M059J (cell line): ENCODE measurements around the gene CCNF. TPM values are rescaled to one million over a fixed set of nuclear protein-coding genes. Genes with fewer than 3 reads are reported as not detected.

Experiments used
- DNase-seq: peaks from one replicate; pipeline ENCODE4 v3.0.0-alpha.2; 2012; ENCODE audit warnings: low read depth
- total RNA-seq: library from RNA; depleted of rRNA; stranded (reverse); fragments of >200 nt; shearing (Covaris generic); gene quantifications from 2 replicates; pipeline ENCODE4 v1.2.3, GENCODE V29; 2014

The CCNF gene
- total RNA-seq, 1 experiment from 2014 or later, result 53.2 TPM

DNA sequence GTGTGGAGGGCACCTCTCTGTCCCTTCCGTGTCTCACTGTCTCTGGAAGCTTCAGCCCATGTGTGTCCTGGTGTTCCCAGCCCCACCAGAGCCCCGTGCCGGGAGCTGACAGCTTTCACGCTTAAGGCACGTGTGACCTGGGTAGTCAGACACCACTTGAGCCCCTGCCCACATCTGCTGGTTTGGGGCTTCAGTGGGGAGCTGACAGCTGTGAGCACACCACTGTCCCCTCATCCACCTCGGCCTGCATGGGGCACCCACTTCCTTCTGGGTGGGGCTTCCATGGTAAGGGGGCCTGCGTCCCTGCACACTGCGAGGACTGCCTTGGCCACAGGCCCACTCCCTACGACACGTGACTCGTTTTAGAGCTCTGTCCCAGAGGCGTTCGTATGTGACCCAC is 28.0 kb downstream of the CCNF start:
- no peak for DNase-seq

DNA sequence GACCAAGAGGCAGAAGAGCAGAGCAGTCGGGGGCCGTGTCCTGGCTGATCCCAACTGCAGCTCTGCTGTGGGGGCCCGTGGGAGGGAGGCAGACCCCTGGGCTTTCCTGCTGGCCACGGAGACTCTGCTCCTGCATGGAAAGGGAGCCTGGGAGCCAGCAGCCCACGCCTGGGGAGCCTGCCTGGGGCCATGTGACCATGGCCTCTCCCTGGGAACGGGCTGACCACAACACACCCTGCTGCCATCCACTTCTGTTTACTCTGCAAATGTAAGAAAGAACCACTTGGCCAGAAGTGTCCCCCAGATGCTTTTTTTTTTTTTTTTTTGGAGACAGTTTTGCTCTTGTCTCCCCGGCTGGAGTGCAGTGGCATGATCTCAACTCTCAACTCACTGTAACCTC is 28.7 kb downstream of the CCNF start:
- DNase-seq, result peak; percentile 56

DNA sequence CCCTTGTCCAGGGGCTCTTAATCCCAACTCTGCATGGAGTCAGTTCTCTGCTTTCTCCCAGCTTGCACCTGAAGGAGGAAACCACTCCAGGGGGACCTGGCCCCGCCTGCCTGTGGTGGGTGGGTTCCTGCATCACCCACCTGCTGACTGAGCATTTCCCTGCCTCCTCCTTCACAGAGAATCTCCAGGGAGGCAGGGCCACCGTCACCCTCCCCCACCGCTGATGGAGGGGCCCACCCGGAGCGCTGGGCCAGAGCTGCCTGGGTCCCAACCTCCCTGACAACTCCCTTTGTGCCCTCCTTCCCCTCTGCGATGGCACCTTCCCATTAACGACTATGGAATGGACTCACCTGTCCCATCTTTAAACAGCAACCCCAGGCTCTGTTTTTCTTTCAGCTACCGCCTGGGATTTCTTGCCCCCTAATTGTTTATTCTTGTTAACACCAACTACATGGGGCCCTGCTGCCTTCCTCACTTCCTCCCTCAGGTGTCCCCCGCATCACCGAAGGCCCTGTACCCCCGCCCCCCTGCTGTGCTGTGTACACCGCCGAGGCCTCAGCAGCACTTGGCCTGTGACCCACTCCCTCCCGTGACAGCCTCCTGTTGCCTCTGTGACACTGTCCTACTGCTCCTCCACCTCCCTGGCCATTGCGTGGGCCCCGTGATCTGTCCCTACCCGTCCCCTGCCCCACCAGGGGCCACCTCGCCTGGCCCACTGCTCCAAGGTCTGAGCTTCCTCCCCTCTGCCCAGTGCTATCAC is 29.8 kb downstream of the CCNF start:
- peak; percentile 20 for DNase-seq

DNA sequence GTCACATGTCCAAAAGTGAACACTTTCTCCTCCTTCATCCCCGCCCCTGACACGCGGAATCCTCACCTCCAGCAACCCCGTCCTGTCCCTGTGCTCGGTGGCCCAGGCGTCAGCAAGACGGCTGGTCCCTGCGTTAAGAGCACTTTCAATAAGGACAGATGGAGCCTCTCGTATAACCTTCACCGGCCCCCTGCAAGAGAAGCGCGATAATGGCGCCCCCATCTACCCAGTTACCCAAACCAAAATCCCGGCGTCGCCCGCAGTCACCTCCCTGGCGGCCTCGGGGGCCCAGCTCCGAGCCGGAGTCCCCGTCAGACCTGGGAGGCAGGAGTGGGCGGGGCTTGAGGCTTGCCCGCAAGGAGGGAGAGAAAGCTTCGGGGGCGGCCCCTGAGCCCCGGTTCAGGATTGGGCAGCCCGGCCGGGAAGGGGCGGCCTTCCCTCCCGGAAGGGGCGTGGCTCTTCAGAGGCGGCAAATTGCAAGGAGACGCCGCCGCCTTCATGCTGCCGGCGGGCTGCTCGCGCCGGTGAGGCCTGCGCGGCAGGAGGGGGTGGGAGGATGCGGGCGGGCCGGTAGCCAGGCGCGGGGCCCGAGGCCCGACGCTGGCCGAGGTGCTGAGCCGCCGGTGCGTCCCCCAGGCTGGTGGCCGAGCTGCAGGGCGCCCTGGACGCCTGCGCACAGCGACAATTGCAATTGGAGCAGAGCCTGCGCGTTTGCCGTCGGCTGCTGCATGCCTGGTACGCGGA is 30.6 kb downstream of the CCNF start, which contains the start of gene TEDC2:
TEDC2 (plus strand) TSS at position 463 of the 744 bp plus-strand sequence; CDS start at position 499, 36 bp downstream.
- DNase-seq, result peak; percentile 96

DNA sequence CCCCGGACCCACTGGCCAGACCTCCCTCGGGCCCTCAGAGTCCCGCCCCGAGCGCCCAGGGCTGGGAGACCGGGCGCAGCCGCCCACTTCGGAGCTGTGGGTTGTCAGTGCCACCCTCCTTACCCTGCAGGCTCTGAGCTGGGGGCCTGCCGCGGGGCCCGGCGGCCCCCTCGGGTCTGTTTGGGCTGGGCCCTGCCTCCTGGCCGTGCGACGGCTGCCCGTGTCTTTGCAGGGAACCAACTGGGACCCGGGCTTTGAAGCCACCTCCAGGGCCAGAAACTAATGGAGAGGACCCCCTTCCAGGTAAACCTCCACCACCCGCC is 31.1 kb downstream of the CCNF start:
- no peak for DNase-seq

DNA sequence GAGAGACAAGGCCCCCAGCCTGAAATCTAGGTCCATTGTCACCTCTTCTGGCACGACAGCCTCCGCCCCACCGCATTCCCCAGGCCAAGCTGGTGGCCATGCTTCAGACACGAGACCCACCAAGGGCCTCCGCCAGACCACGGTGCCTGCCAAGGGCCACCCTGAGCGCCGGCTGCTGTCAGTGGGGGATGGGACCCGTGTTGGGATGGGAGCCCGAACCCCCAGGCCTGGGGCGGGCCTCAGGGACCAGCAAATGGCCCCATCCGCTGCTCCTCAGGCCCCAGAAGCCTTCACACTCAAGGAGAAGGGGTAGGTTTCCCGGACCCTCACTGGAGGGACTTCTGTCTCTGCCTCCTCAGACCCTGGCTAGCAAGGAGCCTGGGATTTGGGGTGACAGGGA is 31.7 kb downstream of the CCNF start:
- DNase-seq, result no peak

DNA sequence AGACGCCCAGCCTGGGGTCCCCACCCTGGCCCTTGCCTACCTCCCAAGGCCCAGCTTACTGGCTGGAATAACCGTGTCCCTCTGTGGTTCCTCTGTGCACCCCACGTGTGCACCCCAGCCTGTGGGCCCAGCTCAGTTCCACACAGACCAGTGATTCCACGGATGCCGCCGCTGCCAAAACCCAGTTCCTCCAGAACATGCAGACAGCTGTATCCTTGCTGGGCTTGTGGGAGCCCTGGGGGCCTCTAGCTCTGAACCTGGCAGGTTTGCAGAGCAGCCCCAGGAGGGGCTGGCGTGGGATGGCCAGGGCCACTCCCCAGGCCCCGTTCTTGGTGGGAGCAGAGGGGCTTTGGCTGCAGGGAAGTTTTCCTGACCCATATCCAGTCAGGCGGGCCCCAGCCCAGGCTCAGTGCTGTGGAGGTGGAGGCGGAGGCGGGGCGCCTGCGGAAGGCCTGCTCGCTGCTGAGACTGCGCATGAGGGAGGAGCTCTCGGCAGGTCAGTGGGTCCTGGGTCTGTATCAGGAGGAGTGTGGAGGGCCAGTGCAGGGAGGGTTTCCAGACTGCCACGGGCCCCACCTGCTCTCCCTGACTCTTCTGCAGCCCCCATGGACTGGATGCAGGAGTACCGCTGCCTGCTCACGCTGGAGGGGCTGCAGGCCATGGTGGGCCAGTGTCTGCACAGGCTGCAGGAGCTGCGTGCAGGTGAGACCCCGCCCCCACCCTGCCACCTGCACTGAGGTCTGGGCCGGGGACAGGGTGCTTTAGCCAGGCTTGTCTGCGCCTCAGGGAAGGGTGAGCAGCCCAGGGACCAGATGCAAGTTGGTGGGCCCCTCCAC is 33.0 kb downstream of the CCNF start:
- DNase-seq, result no peak

DNA sequence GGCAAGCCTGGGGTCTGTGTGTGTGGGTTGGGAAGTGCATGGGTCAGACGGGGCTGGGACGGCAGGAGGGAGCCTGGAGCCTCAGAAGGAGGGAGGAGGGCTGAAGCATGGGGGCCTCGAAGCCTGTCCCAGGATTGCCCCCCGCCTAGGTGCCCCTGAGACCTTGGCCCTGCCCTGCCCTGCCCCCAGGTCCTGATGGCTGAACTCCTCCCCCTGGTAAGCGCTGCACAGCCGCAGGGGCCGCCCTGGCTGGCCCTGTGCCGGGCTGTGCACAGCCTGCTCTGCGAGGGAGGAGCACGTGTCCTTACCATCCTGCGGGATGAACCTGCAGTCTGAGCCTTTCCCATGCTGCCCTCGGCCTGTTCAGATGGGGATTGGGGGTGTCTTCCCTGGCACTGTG is 35.1 kb downstream of the CCNF start:
- no peak for DNase-seq

DNA sequence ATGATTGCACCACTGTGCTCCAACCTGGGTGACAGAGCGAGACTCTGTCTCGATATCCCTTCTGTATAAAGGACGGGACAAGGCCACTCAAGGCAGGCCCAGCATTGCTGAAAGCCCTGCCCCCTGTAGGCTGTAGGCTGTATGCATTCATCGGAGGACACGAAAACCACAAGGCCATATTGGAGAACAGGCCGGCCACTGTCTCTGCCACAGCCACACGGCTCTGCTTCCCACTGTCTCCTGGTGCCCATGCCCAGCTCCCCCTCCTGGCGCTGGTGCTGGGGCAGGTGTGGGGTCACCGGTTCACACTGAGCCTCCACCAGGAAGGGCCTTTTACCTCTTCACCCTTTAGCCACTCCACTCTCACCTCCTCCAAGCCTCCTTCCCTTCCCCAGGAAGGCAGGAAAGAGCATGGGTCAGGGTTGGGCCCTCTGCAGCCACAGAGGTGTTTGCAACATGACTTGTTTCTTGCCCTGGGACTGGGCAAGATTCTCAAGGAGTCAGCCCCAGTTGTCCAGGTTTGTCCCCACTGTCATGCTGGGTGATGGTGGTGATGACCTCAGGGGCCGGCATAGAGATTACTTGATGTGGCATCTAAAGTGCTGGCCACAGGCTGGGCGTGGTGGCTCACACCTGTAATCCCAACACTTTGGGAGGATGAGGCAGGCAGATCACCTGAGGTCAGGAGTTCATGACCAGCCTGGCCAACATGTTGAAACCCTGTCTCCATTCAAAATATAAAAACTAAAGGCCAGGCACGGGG is 36.6 kb downstream of the CCNF start:
- DNase-seq, result no peak

DNA sequence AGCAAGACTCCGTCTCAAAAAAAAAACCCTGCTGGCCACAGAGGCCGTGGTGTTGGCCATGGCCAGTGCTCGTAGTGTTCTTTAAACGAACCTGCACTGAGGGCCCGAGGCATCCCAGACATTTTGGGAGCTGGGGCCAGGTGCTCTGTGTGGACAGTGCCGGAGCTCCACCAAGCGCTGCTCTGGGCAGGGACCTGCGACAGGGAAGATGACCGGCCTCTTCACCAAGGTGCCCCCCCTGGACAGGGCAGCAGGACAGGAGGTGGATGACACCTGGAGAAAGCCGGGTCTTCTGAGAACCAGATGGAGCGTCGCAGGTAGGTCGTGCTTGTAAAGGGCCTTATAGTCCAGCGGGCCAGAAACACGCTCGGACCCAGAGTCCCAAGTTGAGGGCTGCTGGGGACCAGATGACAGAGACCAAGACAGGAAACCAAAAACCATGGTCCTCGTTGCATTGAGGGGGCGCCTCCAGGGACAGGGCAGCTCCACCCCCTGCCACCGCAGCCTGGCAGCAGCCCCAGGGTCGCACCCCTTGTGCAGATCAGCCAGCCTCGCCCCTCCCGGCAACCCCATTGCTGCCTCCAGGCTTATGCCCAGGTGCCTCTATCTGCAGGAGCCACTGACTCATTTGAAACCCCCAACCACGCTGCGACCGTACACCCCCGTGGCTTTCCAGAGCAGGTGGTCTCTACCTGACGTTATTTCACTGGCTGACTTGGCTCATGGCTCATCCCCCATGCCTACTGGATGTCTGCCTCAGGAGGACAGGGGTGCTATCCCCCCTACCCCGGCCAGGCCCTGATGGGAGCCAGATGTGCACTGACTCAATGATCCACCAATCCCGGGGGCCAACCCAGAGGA is 37.6 kb downstream of the CCNF start:
- no peak for DNase-seq

DNA sequence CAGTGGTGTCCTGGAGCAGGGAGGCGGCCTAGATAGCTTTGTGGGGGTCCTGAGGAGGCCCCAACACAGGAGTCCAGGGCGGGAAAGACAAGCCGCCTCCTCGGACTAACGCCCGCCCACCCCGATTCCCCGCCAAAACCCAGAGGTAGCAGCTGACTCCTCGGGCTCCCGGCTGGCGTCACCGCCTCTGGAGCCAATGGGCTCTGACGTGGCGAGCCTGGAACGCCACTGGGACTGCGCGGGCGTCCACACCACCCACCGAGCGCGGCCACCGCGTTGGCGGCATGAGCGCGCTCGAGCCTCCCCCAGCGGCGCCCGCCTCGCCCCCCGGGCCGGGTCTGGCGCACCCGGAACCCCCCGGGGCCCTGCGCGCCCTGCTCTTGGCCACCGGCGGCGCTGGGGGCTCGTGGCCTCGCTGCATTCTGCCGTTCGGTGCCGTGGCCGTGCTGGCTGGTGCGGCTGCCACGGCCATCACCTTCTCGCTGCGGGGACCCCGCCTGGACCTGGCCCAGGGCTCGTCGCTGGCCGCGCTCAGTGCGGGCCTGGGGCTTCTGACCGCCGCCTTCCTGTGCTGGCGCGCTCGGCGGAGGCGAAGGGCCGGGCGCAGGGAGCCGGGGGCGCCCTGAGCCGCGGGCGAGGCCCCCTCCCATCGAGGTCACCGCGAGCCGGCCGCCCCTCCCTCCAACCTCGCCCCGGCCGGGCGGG is 38.4 kb downstream of the CCNF start:
- DNase-seq, result peak; percentile 85

DNA sequence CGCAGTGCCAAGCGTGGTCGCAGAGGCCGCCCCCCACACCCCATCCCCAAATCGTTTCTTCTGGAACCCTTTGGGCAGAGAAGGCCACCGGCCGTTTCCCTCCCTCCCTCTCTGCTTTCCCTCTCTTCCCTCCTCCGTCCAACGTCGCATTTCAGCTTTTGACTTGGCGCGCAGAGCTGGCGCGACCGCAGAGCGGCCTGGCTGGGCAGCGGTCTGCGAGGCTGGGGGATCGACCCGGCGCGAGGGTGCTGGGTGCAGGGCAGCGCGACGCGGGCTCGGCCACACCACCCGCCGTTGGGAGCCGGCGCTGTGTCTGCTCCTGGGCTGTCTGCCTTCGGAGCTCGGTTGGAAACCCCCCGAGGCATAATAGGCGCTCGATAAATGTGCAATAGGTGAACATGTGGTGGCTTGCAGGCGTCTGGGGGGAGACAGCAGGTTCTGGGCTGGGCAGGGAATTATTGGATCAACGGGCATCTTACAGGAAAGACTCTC is 39.0 kb downstream of the CCNF start:
- DNase-seq, result peak; percentile 62

DNA sequence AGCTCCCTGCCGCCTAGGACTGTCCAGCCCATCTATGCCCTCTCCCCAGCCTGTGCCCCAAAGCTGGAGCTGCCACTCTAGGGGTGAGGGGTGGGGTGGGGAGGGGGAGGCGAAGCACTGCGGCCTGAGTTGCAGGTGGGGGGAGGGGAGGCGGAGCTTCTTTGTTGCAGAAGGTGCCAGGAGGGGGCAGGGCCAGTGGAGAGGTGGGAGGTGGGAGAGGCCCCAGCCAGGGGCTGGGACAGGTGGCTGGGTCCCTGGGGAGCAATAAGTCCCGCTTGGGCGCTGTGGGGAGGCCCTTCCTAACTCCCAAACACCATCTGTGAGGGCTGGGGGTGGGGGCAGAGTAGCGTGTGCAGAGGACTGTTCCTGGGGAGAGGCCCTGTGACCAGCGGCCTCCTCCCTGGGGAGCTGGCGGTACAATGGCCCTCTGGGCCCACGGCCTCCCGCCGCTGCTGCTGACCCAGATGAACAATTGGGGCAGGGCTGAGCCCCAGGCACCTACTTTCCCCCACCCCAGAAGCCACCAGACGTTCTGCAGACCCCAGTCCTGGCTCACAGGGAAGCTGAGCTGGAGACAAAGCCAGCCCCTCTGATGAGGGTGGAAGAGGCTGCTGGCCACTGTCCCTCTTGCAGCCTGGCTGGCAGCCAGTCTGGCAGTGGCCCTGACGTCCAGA is 39.6 kb downstream of the CCNF start:
- peak; percentile 65 for DNase-seq

DNA sequence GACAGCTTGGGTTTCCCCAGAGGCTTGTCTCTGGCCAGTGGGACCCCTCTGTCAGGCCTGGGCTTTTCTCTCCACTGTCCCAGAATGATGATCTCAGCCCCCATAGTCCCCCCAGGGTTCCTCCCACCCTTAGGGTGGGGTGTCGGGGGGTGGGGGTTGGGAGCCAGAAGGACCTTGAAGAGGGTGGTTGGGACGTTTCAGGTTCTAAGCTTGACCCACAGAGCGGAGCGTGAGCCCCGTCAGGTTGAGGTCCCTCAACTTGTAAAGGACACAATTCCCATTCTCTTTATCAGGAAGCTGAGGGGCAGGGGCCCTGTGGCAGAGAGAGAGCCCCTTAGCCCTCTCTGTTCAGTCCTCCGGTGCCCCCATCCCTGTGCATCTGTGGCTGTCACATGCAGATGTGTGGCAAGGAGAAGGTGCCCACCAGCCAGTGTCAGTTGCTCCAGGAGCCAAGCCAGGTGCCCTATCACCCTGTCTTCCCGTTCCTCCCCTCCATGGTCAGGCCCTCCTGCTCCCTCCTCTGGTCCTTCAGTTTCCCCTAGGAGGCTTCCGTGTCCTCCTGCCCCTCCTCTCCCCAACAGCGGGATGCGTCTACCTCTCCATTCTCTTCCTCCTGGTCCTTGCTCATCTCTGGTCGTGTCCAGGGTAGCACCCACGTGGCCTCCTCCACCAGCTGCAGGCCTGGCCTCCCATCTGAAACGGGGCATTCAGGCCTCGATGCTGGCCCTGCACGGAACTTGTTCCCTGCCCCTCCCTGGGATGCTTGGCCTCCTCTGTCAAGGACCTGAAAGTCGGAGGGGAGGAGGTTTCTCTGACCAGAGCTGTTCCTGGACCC is 40.4 kb downstream of the CCNF start:
- DNase-seq, result no peak

DNA sequence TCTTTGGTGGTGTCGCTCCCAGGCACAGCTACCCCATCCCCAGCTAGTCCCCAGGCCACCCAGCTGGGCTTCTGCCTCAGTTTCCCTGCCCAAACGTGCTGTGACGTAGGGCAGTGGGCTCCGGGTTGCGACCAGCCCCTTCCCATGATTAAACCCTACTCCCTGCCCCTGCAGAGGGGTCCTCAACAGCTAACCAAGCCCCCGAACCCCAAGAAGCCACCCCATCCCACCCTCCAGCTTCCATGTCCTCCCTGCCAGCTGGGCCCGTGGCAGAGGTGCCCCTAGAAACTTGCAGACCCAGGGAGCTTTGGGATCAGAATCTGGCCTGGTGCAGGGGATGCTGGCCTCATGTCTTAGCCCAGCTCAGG is 41.0 kb downstream of the CCNF start:
- DNase-seq, result no peak

DNA sequence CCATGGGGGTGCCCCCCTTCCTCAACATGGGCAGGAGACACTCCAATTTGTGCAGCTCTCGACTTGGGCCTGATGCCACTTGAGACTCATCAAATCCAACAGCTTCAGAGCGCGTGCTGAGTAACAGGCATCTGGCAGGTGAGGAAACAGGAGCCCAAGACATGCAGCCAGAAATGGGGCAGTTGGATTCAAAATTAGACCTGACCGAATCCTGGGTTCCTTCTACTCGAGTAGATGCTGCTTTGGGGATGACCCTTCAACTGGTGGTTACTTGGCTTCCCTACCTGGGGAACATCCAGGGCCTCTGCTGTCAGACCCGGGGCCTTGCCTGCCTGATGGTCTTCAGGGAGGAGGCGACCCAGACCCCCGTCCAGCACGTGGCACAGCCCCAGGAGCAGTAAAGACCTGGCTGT is 41.4 kb downstream of the CCNF start:
- DNase-seq, result peak; percentile 48

DNA sequence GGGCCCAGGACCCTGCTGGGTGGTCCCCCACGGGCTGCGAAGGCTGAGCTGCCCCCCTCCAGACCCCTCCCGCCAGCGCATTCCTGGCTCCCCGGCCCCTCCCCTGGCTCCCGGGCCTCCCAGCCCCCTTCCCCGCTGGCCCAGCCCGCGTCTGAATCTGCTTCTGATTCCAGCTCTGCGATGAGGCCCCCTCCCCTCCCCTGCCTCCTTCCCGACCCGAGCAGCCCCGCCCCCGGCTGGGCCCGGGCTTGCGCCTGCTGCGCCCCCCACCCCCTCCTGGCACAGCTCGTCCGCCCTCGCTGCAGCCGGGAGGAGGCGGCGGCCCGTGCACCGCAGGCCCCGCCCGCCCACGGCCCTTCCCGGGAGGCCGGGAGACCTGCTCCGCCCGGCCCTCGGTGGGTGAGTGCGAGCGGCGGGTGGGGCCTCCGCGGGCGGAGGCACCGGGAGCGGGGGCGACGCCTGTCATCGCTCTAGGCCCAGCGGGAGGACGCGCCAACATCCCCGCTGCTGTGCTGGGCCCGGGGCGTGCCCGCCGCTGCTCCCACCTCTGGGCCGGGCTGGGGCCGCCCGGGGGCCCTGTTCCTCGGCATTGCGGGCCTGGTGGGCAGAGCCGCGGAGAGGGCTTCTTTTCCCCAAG is 41.9 kb downstream of the CCNF start, which contains the start of gene NTN3:
NTN3 (plus strand) TSS at position 282 of the 637 bp plus-strand sequence. CDS start 405 bp downstream, outside the sequence.
- DNase-seq, result no peak
